GM18517 (cell line): ENCODE results near the gene CYP4F12.

ENCODE experiments used
- ATAC-seq: cut with Tn5 transposase; IDR thresholded peaks from one replicate; pipeline ENCODE4 v1.9.1; 2021; ENCODE audit warnings: mild to moderate bottlenecking, moderate library complexity; ENCODE audit not compliant: unreplicated experiment

The CYP4F12 gene

GRCh38 chr19:15701757-15702533, 29.1 kb downstream of the CYP4F12 start:
- ATAC-seq, result no peak

DNA sequence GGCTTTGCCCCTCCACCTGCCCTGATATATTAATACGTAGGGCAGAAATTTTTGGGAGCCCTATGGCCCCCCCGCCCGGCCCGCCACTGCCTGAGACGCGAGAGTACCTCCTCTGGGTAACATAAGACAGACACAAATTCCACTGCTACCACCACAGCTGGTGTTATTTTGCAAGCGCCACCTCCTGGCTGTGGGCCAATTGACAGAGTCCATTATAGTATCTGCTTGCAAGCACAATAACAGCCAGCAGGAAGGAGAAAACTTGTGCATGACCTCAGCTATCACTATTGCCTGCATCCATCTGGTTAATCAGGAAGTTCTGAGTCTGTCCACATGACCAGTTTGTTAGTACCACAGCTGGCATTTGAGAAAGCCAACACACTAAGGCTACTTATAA, 29.6 kb downstream of the CYP4F12 start:
- no peak for ATAC-seq

DNA sequence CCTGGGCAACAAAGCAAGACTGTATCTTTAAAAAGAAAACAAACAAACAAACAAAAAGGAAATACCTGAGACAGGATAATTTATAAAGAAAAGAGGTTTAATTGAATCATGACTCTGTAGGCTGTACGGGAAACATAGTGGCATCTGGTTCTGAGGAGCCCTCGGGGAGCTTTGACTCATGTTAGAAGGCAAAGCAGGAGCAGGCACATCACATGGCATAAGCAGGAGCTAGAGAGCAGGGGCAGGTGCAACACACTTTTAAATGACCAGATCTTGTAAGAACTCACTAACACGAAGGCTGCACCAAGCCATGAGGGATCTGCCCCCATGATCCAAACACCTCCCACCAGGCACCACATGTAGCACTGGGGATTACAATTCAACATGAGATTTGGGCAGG, 41.8 kb downstream of the CYP4F12 start:
- ATAC-seq, result no peak

GRCh38 chr19:15715642-15716041, 42.8 kb downstream of the CYP4F12 start:
- no peak for ATAC-seq

- ATAC-seq, result no peak
Observed at GRCh38 chr19:15717809-15718208, 44.9 kb downstream of the CYP4F12 start.

- ATAC-seq, result no peak
Observed at GRCh38 chr19:15721268-15721667, 48.4 kb downstream of the CYP4F12 start.

GRCh38 chr19:15722956-15723355, 50.1 kb downstream of the CYP4F12 start:
- ATAC-seq, result no peak

DNA sequence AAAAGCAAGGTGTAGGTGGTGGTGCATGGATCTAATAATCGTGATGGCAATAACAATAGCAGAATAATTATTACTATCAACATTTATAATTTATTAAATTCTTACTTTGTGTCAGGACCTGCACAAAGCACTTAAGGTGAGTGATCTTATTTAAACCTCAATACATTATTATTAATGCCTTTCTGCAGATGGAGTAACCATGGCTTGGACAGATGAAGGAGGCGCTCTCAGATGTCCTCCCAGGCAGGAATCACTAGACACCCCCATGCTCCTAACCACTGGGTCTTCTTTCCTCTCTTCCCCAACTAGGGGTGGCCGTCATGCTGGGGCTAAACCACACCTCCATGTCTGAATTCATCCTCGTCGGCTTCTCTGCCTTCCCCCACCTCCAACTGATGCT, 54.8 kb downstream of the CYP4F12 start, which contains the start of gene OR10H2:
Gene OR10H2 (plus strand): TSS at position 301 of the 400 bp plus-strand sequence. CDS start 20 bp downstream, at position 321.
- no peak for ATAC-seq

DNA sequence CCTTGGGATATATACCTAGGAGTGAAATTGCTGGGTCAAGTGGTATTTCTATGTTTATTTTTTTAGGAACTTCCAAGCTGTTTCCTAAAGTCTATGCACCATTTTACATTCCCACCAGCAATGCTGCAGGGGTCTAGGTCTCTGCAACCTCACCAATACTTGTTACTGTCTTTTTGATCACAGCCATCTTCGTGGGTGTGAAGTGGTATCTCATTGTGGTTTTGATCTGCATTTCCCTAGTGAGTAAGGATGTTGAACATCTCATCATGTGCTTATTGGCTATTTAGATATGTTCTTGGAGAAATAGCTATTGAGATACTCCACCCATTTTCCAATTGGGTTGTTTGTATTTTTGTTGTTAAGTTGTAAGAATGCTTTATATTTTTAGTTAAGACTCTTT, 57.7 kb downstream of the CYP4F12 start:
- ATAC-seq, result no peak

DNA sequence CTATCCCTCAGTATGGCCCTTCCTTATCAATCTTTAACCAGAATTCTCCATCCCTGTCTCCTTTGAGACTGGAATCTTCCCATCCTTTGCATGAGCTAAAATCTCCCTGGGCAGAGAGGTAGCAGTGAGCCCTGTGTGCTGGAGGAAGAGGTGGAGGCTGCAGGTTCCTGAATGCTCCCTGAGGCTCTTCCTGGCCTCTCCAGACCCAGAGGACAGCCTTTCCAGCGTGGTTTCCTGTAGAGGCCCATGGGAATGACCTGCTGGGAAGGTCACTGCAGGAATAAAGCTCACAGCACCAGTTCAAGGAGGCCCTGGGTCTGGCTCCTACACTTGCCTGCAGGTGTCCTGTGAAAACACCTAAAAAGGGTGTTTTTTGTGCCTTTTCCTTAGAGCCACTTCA, 59.5 kb downstream of the CYP4F12 start:
- ATAC-seq, result no peak

GRCh38 chr19:15733895-15734294, 61.0 kb downstream of the CYP4F12 start:
- ATAC-seq, result no peak

DNA sequence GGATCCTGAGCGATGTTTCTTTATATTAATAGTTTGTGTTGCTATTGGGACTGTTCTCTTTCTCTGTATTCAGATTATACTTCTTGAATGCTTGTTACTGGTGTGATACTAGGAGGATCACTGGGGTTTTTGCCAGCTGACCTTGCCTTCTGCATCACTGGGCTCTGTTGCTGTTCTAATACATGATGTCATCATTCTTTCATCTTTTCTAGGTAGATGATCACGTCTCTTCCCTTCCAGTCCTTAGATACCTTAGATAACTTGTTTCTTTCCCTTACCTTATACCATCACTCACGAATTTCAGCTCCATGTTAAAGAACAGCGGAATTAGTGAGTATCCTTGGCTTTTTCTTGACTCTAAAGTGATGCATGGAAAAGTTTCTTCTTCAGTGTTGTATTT, 64.8 kb downstream of the CYP4F12 start, which contains the start of gene OR10H3:
Gene OR10H3 (plus strand): TSS at position 264 of the 400 bp plus-strand sequence. CDS start 3,408 bp downstream, outside the sequence.
- ATAC-seq, result no peak

GRCh38 chr19:15740785-15741184, 67.9 kb downstream of the CYP4F12 start:
- ATAC-seq, result no peak
